ENCODE results near the gene RIN3. TPM values are rescaled to one million over a fixed set of nuclear protein-coding genes. Genes with fewer than 3 reads are reported as not detected.
A peak's percentile ranks its signal among the peaks of the same experiment; 100 is the strongest.

Gene RIN3
- total RNA-seq, 1 experiment from 2014 or later, result 0.55 TPM

DNA sequence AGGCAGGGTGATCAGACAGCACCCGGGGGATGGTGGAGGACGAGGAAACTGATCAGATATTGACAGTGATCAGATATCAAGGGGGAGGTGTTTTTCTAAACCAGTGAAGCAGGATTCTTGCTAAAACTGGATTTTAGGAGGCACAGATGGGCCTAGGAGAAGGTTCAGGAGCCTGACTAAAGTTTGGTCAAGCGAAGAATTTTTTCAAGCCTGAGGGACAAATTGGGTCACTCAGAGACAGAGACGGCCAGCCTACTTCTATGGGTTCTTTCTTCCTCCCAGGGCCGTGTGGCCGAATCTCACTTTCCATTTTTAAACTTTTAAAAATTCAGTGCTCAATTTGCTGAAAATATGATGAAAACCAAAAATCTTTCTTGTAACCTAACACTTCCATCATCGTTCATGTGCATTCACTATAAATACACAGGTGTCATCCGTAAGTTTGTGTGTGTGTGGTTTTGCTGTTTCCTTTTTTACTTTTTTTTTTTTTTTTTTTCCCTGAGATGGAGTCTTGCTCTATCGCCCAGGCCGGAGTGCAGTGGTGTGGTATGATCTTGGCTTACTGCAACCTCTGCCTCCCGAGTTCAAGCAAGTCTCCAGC, 68.5 kb downstream of the RIN3 start:
- Histone ChIP-seq H3K27ac (no peak overlapping the region), H3K27me3 (replicated peaks) (no peaks in the 10 kb centered on the region)

DNA sequence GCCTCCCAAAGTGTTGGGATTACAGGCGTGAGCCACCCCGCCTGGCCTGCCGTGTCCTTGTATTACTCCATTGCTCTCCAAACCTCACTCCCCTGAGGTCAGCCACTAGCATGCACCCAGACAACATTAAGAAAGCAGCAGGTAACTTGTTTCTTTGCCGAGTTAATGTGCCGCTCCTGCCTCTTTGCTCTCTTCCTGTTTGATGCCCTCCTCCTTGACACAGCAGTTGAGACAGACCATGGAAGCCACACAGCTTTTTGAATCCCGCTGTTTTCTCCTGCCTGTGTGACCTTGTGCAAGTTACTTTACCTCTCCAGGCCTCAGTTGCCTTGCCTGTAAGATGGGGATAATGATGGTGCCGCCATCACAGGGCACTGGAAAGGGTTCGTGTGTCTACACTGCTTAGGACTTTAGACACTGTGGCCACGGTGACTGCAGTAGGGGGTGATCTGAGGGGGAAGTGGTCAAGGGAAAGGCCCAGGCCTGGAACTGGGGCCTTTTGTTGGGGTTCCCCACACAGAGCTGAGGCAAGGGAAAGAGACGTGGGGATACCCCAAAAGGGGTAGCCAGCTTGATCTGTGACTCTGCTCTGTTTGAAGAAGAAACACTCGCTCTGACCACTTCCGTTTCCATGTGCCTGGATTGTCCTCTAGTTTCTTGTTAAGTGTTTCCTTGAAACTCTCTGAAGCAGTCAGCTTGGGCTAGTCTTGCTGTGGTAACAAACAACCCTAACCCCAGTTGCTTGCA, 69.3 kb downstream of the RIN3 start:
- no peaks in the 10 kb centered on the region for H3K27me3 ChIP-seq (replicated peaks)
- DNase-seq (ENCODE audit: low read depth in 1 of 2, low spot score in 2 of 2), result no peak
- H3K4me3 ChIP-seq, result no peak overlapping the region
- H3K36me3 ChIP-seq, result no peaks in the 10 kb centered on the region
- H3K9me3 ChIP-seq (replicated peaks), result no peaks in the 10 kb centered on the region
- no peak overlapping the region for H3K27ac ChIP-seq
- peaks cover 22% of the 10 kb centered on the region for H3K4me1 ChIP-seq (replicated peaks)

More for the DNA sequence above, 68.5 kb downstream of the RIN3 start:
- no peak overlapping the region for H3K4me3 ChIP-seq
- no peak for DNase-seq (ENCODE audit: low read depth in 1 of 2, low spot score in 2 of 2)
- peaks cover 18% of the 10 kb centered on the region for H3K4me1 ChIP-seq (replicated peaks)
- no peaks in the 10 kb centered on the region for H3K9me3 ChIP-seq (replicated peaks)
- no peaks in the 10 kb centered on the region; the same call in 1 of the 2 replicates for H3K36me3 ChIP-seq

DNA sequence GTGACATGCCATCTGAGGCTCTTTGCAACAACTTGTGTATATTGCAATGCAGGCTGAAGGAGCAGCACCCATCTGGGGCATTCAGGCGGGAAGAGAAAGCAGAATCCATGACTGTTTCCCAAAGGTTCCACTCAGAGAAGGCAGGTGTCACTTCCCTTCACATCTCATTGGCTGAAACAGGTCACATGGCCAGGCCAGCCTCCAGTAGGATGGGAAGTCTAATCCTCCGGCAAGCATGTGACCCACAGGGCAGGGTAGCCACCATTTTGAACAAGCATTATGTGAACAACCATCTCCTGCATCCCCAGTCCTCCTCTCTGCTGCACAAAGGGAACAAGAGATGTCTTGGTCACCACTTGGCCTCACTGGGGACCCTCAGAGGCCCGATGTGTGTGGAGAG, 70.6 kb downstream of the RIN3 start:
- no peak for DNase-seq (ENCODE audit: low read depth in 1 of 2, low spot score in 2 of 2)
- Histone ChIP-seq H3K9me3 (replicated peaks) (no peaks in the 10 kb centered on the region), H3K4me3 (no peak overlapping the region), H3K4me1 (replicated peaks) (peaks cover 22% of the 10 kb centered on the region), H3K27me3 (replicated peaks) (no peaks in the 10 kb centered on the region), H3K36me3 (no peaks in the 10 kb centered on the region), H3K27ac (no peak overlapping the region)

DNA sequence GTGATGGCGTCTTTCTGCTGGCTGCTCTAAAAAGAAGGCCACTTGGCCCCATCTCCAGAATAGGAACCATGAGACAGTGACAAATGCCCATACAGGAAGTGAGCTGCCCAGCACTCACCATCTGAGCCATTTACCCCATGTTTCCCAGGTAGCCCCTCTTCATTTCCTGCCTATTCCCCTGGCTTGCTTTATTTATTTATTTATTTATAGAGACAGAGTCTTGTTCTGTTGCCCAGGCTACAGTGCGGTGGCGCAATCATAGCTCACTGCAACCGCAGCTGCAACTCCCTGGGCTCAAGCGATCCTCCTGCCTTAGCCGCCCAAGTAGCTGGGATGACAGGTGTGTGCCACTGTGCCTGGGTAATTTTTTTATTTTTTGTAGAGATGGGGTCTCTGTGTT, 71.2 kb downstream of the RIN3 start:
- Histone ChIP-seq H3K9me3 (replicated peaks) (no peaks in the 10 kb centered on the region), H3K27me3 (replicated peaks) (no peaks in the 10 kb centered on the region), H3K27ac (no peak overlapping the region), H3K4me3 (no peak overlapping the region), H3K4me1 (replicated peaks) (peaks cover 22% of the 10 kb centered on the region), H3K36me3 (no peaks in the 10 kb centered on the region)
- DNase-seq (ENCODE audit: low read depth in 1 of 2, low spot score in 2 of 2), result no peak

DNA sequence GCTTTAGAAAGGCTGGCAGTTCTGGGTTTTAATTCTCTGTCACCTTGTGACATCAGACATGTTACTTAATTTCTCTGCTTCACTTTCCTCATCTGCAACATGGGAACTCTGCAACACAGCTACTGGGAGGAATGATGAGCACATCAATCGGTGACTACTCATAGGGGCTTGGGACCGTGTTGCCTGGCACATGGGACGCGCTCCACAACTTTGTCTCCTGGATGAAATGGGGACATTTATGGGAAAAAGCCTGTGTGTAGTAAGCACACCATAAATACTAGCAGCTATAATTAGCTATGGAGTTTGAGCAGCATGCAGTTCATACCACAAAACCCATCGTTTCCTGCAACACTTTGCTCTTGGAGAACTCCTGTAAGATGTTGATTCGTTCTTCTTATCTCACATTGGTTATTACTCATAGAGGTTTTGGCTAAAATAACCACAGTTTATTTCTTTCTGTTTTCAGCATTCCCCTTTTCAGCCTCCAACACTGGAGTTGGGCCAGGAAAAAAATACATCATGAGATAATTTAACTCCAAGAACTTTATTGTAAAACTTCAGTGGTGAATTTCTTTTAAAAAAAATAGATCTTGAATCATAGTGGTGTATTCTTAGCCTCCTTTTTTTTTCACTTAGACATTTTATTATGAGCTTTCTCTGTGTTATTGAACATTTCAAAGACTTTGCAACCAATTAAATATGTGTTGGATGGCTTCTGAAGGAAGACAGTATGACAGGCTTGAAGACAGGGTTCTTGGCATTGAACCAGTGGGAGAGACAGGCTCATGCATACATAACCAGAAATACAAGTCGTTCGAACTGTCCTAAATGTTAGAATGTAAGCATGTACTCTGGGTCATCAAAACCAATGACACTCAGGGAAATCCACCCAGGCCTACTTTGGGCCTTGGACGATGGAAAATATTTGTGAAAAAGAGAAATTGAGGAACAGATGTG, 72.7 kb downstream of the RIN3 start:
- H3K27ac ChIP-seq, result peak overlapping the region; percentile 14; the same call in 1 of the 2 replicates
- no peak overlapping the region for H3K4me3 ChIP-seq

DNA sequence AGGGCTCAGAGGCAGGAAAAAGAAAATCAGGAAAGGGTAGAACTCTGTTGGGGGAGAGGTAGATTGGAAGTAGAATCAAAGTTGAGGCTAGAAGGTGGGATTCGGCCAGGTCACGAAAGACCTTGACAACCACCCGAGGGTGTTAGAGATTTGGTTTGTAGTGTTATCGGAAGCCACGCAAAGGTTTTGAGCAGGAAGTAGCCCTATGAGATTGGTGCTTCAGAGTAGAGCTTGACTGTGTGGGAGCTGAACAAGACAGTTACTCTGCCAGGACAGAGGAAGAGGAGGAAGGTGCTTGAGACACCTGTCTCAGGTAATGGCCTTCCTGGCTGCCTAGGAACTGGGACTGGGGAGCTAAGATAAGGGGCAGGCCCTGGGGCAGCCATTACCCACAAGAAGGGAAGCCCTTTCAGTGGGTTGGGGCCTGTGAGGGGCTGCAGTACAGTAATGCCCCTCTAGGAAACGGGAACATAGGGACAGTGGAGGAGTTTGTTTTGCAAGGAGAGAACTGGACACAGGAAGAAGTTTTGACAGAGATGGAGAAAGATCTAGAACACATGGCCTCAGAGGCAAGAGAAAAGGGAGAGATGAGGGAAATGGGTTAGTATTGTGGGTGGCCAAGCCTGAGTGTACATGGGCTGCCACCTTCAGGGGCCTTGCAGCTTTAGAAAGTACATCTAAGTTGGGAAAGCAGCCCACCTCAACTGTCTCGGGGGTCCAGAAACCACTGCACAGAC, 73.5 kb downstream of the RIN3 start:
- H3K27ac ChIP-seq, result no peak overlapping the region
- no peak for DNase-seq (ENCODE audit: low read depth in 1 of 2, low spot score in 2 of 2)
- H3K9me3 ChIP-seq (replicated peaks), result no peaks in the 10 kb centered on the region
- H3K36me3 ChIP-seq, result no peaks in the 10 kb centered on the region
- H3K4me1 ChIP-seq (replicated peaks), result peaks cover 22% of the 10 kb centered on the region
- H3K4me3 ChIP-seq, result no peak overlapping the region
- no peaks in the 10 kb centered on the region for H3K27me3 ChIP-seq (replicated peaks)

More for the DNA sequence above, 72.7 kb downstream of the RIN3 start:
- H3K9me3 ChIP-seq (replicated peaks), result no peaks in the 10 kb centered on the region
- DNase-seq (ENCODE audit: low read depth in 1 of 2, low spot score in 2 of 2), result peak in 1 of 2 experiments; percentile 74
- H3K27me3 ChIP-seq (replicated peaks), result no peaks in the 10 kb centered on the region
- no peaks in the 10 kb centered on the region for H3K36me3 ChIP-seq
- H3K4me1 ChIP-seq (replicated peaks), result peaks cover 22% of the 10 kb centered on the region

DNA sequence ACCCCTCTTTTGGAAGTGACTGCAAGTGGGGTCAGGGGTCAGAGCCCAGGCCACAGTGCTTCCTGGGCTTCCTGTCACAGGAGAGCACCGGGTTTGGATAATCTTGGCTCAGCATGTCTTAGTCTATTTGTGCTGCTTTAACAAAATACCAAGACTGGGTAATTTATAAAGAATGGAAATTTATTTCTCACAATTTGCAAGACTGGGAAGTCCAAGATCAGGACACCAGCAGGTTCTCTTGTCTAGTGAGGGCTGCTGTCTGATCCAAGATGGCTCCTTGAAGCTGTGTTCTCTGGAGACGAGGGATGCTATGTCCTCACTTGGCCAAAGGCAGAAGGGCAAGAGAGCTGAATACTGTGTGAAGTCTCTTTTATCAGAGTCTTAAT, 74.1 kb downstream of the RIN3 start:
- H3K4me1 ChIP-seq (replicated peaks), result peaks cover 22% of the 10 kb centered on the region
- no peaks in the 10 kb centered on the region for H3K9me3 ChIP-seq (replicated peaks)
- H3K27me3 ChIP-seq (replicated peaks), result no peaks in the 10 kb centered on the region
- no peaks in the 10 kb centered on the region for H3K36me3 ChIP-seq
- DNase-seq (ENCODE audit: low read depth in 1 of 2, low spot score in 2 of 2), result no peak
- no peak overlapping the region for H3K4me3 ChIP-seq
- H3K27ac ChIP-seq, result no peak overlapping the region

DNA sequence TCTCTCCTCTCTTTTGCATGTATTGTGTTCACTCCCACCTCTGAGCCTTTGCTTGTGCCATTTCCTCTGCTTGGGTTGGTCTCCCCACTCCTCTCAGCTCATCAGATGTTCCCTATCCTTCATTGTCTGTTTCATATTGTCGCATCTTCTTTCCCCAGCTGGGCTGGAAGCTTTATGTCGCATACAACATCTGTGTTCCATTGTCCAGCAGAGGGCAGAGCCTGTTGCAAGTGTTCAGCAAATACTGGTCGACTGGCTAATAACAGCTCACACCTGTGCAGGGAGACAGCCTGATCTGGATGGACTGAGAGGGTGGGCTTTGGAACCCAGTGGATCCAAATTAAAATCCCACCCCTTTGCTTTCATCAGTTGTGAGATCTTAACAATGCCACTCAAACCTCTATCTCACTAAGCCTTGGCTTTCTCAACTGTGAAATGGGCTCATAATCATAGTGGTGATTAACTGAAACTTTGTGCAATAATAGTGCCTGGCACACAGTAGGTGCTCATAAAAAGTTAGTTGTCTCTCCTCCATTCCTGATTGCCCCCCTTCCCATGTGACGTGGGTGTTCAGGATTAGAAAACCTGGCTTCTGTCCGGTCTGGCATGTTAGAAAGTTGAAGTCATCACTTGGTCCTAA, 75.8 kb downstream of the RIN3 start:
- DNase-seq (ENCODE audit: low read depth in 1 of 2, low spot score in 2 of 2), result no peak
- no peak overlapping the region for H3K4me3 ChIP-seq
- H3K27ac ChIP-seq, result no peak overlapping the region
- no peaks in the 10 kb centered on the region for H3K27me3 ChIP-seq (replicated peaks)
- no peaks in the 10 kb centered on the region for H3K36me3 ChIP-seq
- peaks cover 22% of the 10 kb centered on the region for H3K4me1 ChIP-seq (replicated peaks)
- H3K9me3 ChIP-seq (replicated peaks), result no peaks in the 10 kb centered on the region

DNA sequence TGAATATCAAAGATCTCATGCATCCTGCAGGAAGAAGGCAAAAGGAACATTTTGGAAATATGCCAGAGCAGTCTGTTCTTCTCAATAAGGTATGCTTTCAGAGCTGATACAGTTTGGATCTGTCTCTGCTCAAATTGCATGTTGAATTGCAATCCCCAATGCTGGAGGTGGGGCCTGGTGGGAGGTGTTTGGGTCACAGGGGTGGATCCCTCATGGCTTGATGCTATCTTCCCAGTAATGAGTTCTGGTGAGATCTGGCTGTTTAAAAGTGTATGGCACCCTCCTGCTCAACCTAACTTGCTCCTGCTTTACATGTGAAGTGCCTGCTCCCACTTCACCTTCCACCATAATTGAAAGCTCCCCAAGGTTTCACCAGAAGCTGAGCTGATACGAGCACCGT, 76.6 kb downstream of the RIN3 start:
- Histone ChIP-seq H3K4me1 (replicated peaks) (peaks cover 21% of the 10 kb centered on the region), H3K27ac (no peak overlapping the region), H3K4me3 (no peak overlapping the region), H3K9me3 (replicated peaks) (no peaks in the 10 kb centered on the region), H3K27me3 (replicated peaks) (no peaks in the 10 kb centered on the region), H3K36me3 (no peaks in the 10 kb centered on the region)
- DNase-seq (ENCODE audit: low read depth in 1 of 2, low spot score in 2 of 2), result no peak

DNA sequence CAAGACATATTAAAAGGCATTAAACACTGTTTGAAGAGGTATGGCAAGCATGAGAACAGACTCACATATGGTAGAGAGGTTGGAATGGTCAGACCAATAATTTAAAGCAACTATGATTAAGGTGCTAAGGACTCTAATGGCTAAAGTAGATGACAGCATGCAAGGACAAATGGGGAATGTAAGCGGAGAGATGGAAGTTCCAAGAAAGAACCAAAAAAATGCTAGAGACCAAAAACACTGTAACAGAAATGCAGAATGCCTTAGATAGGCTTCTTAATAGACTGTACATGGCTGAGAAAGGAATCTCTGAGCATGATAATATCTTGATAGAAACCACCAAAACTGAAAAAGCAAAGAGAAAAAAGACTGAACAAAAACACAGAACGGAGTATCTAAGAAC, 77.4 kb downstream of the RIN3 start:
- Histone ChIP-seq H3K9me3 (replicated peaks) (no peaks in the 10 kb centered on the region), H3K4me3 (no peak overlapping the region), H3K36me3 (no peaks in the 10 kb centered on the region), H3K27me3 (replicated peaks) (no peaks in the 10 kb centered on the region), H3K27ac (no peak overlapping the region), H3K4me1 (replicated peaks) (peaks cover 14% of the 10 kb centered on the region)
- no peak for DNase-seq (ENCODE audit: low read depth in 1 of 2, low spot score in 2 of 2)

DNA sequence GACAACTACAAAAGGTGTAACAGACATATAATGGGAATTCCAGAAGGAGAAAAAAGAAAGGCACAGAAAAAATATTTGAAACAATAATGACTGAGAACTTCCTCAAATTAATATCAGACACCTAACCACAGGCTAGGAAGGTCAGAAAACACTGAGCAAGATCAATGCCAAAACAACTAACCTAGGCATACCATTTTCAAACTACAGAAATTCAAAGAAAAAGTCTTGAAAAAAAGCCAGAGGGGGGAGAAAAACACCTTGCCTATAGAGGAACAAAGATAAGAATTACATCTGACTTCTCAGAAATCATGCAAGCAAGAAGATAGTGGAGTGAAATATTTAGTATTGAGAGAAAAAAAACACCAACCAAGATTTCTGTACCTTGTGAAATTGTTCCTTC, 77.8 kb downstream of the RIN3 start:
- Histone ChIP-seq H3K9me3 (replicated peaks) (no peaks in the 10 kb centered on the region), H3K27me3 (replicated peaks) (no peaks in the 10 kb centered on the region), H3K27ac (no peak overlapping the region), H3K4me1 (replicated peaks) (peaks cover 11% of the 10 kb centered on the region), H3K4me3 (no peak overlapping the region), H3K36me3 (no peaks in the 10 kb centered on the region)
- DNase-seq (ENCODE audit: low read depth in 1 of 2, low spot score in 2 of 2), result no peak

DNA sequence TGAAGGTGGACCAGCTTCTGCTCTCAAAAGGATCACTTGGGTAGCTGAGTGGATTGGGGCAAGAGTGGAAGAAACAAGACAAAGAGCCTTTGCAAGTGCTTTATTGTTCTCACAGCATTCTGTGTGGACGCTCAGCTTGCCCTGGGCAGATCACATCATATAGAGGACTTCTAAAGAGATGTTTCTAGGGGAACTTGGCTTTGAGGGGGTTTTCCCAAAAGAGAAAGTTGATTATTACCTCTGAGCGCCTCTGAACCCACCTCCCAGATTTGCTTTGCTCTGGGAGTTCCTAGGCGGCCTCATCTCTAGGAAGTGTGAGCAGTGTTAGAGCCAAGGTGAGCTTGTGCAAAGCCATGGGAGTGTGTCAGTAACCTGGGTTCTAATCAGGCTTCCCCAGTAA, 81.7 kb downstream of the RIN3 start:
- Histone ChIP-seq H3K4me1 (replicated peaks) (no peaks in the 10 kb centered on the region), H3K9me3 (replicated peaks) (no peaks in the 10 kb centered on the region), H3K27me3 (replicated peaks) (no peaks in the 10 kb centered on the region), H3K27ac (no peak overlapping the region), H3K4me3 (no peak overlapping the region), H3K36me3 (no peaks in the 10 kb centered on the region)
- no peak for DNase-seq (ENCODE audit: low read depth in 1 of 2, low spot score in 2 of 2)

DNA sequence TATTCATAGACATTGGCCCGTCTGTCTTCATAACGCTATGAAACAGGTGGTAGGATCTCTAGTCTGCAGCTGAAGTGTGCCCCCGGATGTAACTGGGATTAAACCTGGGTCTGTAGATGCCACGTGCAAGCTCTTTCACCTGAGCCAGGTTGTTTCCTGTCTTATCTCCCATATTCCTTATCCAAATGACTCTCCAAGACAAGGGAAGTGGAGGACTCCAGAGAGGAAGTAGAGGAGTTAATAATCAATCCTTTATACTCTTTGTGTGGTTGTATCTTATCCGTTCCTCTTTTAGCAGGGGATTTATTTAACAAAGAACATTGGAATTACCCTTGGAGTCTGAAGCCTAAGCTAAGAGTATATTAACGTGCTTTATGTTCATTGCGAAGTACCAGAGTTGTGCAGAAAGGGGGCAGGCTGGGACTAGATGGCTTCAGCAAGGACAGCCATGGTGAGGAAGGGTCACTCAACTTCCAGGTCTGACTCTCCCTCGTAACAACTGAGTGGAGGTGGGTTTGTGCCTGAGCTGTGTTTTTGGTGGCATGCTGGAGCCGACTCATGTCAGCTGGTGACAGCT, 82.8 kb downstream of the RIN3 start:
- no peaks in the 10 kb centered on the region for H3K9me3 ChIP-seq (replicated peaks)
- no peaks in the 10 kb centered on the region for H3K27me3 ChIP-seq (replicated peaks)
- H3K36me3 ChIP-seq, result no peaks in the 10 kb centered on the region
- no peak overlapping the region for H3K27ac ChIP-seq
- H3K4me3 ChIP-seq, result no peak overlapping the region
- H3K4me1 ChIP-seq (replicated peaks), result no peaks in the 10 kb centered on the region
- DNase-seq (ENCODE audit: low read depth in 1 of 2, low spot score in 2 of 2), result no peak
